MG63 (cell line): ENCODE results near the gene ACP2. TPM values are rescaled to one million over a fixed set of nuclear protein-coding genes. Genes with fewer than 3 reads are reported as not detected.
"Not testable (repeated sequence)": the region's sequence is repeated elsewhere in the genome, so short reads cannot be mapped to it uniquely, and the experiment has no call there.

Source experiments
- DNase-seq: peaks from one replicate; pipeline ENCODE4 v3.0.0-alpha.2; 2020
- H3K27me3 ChIP-seq: fragments of 250-450 bp; sonication (Bioruptor Pico); 2 replicates; pipeline ENCODE4 v1.5.1; 2020; ENCODE audit warnings: mild to moderate bottlenecking, moderate library complexity
- H3K36me3 ChIP-seq: fragments of 250-450 bp; sonication (Bioruptor Pico); 2 replicates; pipeline ENCODE4 v1.5.1; 2020; ENCODE audit warnings: mild to moderate bottlenecking, moderate library complexity
- H3K4me3 ChIP-seq: fragments of 250-450 bp; sonication (Bioruptor Pico); 2 replicates; pipeline ENCODE4 v1.5.1; 2020; ENCODE audit warnings: mild to moderate bottlenecking, moderate library complexity
- H3K9me3 ChIP-seq: fragments of 250-450 bp; sonication (Bioruptor Pico); 2 replicates; pipeline ENCODE4 v1.5.1; 2020; ENCODE audit warnings: mild to moderate bottlenecking, moderate library complexity
- total RNA-seq: library from RNA; depleted of rRNA; stranded (reverse); fragments of >200 nt; shearing (Covaris generic); gene quantifications from 2 replicates; pipeline ENCODE4 v1.2.3, GENCODE V29; 2014; ENCODE audit warnings: low replicate concordance; rRNA removed

The ACP2 gene
- total RNA-seq, 1 experiment from 2014 or later = 42.7 TPM

DNA sequence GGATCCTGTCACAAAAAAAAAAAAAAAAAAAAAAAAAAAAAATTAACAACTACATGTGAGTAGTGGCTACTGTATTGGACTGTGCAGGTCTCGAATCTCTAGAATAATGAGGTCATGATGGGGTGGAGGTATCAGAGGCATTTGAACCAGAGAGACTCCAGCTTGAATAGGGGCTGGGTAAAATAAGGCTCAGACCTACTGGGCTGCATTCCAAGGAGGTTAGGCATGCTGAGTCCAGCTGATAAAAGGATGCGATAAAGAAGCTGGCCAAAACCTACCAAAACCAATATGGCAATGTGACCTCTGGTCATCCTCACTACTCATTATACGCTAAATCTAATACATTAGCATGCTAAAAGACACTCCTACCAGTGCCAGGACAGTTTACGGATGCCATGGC lies 56.5 kb downstream of the ACP2 start:
- no peak overlapping the region for H3K4me3 ChIP-seq
- DNase-seq = no peak
- no peaks in the 10 kb centered on the region for H3K36me3 ChIP-seq
- no peaks in the 10 kb centered on the region for H3K27me3 ChIP-seq
- H3K9me3 ChIP-seq = no peaks in the 10 kb centered on the region

DNA sequence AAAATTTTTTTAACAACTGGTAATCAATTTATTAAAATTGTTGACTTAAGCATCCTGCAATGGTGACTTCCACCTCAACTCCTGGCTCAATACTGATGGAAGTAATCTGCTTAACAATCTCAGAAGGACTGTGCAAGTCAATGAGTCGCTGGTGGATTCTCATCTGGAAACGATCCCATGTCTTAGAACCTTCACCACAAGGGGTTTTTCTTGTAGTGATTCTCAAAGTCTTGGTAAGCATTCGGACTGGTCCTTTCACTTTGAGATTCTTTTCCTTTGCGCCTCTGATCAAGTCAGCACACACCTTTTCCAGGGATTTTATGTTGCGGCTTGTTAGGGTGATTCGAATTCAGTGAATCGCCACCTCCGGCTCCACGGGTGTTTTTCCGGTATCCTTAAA lies 57.5 kb downstream of the ACP2 start:
- not testable (repeated sequence) for H3K9me3 ChIP-seq, H3K4me3 ChIP-seq, H3K27me3 ChIP-seq, H3K36me3 ChIP-seq, DNase-seq

Other genes starting within 250 kb of the ACP2 start
- 71.0 and 92.8 TPM in 2 replicates for gene ARFGAP2, start 71.9 kb downstream of the ACP2 start, total RNA-seq
- gene PACSIN3, start 62.4 kb downstream of the ACP2 start, total RNA-seq = 59.8 and 92.5 TPM in 2 replicates
- 13.9 and 20.0 TPM in 2 replicates for gene DDB2, start 33.8 kb downstream of the ACP2 start, total RNA-seq
- gene NR1H3, start 9.2 kb upstream of the ACP2 start, total RNA-seq = 11.3 and 12.6 TPM in 2 replicates
- gene MADD, start 21.3 kb upstream of the ACP2 start, total RNA-seq = 6.9 and 7.8 TPM in 2 replicates
- not detected in 2 replicates for gene MYBPC3, start 103.9 kb upstream of the ACP2 start, total RNA-seq
- gene SPI1, start 129.7 kb upstream of the ACP2 start, total RNA-seq = not detected in 2 replicates
- 34.0 and 51.1 TPM in 2 replicates for gene SLC39A13, start 159.8 kb upstream of the ACP2 start, total RNA-seq
- 147 and 165 TPM in 2 replicates for gene PSMC3, start 177.6 kb upstream of the ACP2 start, total RNA-seq
- 0.16 TPM in 1 of 2 replicates, not detected in the other for gene RAPSN, start 200.3 kb upstream of the ACP2 start, total RNA-seq